ENCODE measurements around the gene CALD1. TPM values are rescaled to one million over a fixed set of nuclear protein-coding genes. Genes with fewer than 3 reads are reported as not detected.

The CALD1 gene
- total RNA-seq, 1 donor from 2014 or later, result 122 TPM

DNA sequence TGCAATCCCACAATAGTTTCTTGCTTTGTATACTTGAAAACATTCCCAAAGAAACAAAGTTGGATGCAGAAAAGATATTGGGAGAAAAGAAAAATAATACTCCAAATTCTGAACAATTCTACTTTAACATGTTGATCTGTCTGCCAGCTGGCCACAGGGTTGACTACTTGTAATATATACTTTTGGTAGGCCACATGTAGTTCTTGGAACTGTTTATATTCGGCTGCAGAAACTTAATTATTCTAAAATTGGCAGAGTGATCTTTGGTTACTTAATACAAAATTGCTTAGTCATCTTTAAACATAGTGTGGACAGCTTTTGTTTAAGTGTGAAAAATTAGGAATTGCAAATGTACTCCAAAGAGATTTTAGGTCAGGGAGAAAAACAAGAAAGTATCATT is 76.0 kb downstream of the CALD1 start:
- Histone ChIP-seq H3K9me3 (replicated peaks) (no peaks in the 10 kb centered on the region), H3K36me3 (peaks cover 2% of the 10 kb centered on the region), H3K4me3 (no peak overlapping the region), H3K27ac (replicated peaks) (peak overlapping the region; percentile 66), H3K27me3 (ENCODE audit: low read depth) (no peaks in the 10 kb centered on the region), H3K4me1 (peaks cover 78% of the 10 kb centered on the region)
- no peak for DNase-seq
- intact Hi-C loops (cut with micrococcal nuclease), result no loop called here
- TF ChIP-seq, protein P1, sequence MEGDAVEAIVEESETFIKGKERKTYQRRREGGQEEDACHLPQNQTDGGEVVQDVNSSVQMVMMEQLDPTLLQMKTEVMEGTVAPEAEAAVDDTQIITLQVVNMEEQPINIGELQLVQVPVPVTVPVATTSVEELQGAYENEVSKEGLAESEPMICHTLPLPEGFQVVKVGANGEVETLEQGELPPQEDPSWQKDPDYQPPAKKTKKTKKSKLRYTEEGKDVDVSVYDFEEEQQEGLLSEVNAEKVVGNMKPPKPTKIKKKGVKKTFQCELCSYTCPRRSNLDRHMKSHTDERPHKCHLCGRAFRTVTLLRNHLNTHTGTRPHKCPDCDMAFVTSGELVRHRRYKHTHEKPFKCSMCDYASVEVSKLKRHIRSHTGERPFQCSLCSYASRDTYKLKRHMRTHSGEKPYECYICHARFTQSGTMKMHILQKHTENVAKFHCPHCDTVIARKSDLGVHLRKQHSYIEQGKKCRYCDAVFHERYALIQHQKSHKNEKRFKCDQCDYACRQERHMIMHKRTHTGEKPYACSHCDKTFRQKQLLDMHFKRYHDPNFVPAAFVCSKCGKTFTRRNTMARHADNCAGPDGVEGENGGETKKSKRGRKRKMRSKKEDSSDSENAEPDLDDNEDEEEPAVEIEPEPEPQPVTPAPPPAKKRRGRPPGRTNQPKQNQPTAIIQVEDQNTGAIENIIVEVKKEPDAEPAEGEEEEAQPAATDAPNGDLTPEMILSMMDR (IDR thresholded peaks at IDR 0.05; ENCODE audit: borderline replicate concordance), result no peak

DNA sequence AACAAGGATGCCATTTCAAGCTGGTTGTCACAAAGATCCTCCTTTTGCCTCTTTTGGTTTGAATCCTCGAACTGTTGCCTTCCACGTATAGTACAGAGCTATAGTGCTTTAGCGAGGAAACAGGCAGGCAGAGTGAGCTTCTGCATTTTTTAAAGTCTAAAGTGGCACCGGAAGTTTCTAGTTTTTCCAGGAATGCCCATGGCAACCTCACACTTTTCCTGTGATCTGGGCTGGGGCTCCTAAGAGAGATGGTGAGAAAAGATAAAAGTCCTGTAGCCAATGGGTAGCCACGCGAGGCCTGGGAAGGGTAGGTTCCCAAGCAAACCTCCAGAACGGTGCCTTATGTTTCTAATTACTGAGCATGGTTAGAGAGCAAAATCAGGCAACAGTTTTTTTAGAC is 76.7 kb downstream of the CALD1 start:
- peaks cover 77% of the 10 kb centered on the region for H3K4me1 ChIP-seq
- no peaks in the 10 kb centered on the region for H3K27me3 ChIP-seq (ENCODE audit: low read depth)
- no peak for DNase-seq
- peak overlapping the region; percentile 66 for H3K27ac ChIP-seq (replicated peaks)
- no peaks in the 10 kb centered on the region for H3K36me3 ChIP-seq
- TF ChIP-seq, protein P1 (IDR thresholded peaks at IDR 0.05; ENCODE audit: borderline replicate concordance), result no peak
- no peaks in the 10 kb centered on the region for H3K9me3 ChIP-seq (replicated peaks)
- intact Hi-C loops (cut with micrococcal nuclease), result no loop called here
- H3K4me3 ChIP-seq, result no peak overlapping the region

DNA sequence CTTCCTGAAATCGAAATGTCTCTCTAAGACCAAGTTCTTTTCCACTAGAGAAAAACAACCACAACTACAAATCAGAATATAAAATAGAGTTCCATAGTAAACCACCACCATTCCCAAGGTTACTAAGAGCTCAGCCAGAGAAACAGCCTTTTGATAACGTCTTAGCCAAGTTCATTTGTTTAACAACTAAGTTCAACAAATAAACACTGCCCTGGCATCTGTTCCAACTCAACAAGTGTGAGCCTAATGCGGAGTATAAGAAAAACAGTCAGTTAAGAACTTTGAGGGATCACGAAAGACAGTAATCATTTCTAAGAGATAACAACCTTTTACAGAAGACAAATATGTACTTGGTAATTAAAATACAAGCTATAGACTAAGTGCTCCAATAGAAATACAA is 77.3 kb downstream of the CALD1 start:
- H3K4me3 ChIP-seq, result no peak overlapping the region
- intact Hi-C loops (cut with micrococcal nuclease), result no loop called here
- H3K27me3 ChIP-seq (ENCODE audit: low read depth), result no peaks in the 10 kb centered on the region
- peaks cover 71% of the 10 kb centered on the region for H3K4me1 ChIP-seq
- DNase-seq, result no peak
- H3K9me3 ChIP-seq (replicated peaks), result no peaks in the 10 kb centered on the region
- TF ChIP-seq, protein P1 (IDR thresholded peaks at IDR 0.05; ENCODE audit: borderline replicate concordance), result no peak
- H3K36me3 ChIP-seq, result no peaks in the 10 kb centered on the region
- H3K27ac ChIP-seq (replicated peaks), result peak overlapping the region; percentile 66

DNA sequence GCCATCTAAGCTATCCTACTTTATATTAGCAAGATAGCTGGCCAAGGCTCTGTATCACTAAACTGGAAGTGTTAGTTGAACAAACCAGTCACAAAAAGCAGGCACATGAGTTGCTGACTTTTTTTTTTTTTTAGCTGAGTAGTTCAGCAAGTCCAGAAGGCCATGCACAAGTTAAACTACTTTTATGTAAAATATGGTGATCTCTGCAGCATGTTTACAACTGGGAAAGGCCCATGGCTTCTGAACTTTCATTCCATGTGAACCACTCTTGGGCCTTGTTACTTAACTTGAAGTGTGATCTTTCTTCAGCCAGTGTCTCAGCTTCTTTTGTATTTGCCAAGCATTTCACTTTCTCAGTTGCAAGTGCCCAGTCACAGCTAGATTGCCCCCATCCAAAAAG is 78.5 kb downstream of the CALD1 start:
- Histone ChIP-seq H3K36me3 (no peaks in the 10 kb centered on the region), H3K4me1 (peaks cover 66% of the 10 kb centered on the region), H3K27ac (replicated peaks) (peak overlapping the region; percentile 66), H3K9me3 (replicated peaks) (no peaks in the 10 kb centered on the region), H3K27me3 (ENCODE audit: low read depth) (no peaks in the 10 kb centered on the region), H3K4me3 (no peak overlapping the region)
- intact Hi-C loops (cut with micrococcal nuclease), result no loop called here
- TF ChIP-seq, protein P1 (IDR thresholded peaks at IDR 0.05; ENCODE audit: borderline replicate concordance), result no peak
- no peak for DNase-seq

DNA sequence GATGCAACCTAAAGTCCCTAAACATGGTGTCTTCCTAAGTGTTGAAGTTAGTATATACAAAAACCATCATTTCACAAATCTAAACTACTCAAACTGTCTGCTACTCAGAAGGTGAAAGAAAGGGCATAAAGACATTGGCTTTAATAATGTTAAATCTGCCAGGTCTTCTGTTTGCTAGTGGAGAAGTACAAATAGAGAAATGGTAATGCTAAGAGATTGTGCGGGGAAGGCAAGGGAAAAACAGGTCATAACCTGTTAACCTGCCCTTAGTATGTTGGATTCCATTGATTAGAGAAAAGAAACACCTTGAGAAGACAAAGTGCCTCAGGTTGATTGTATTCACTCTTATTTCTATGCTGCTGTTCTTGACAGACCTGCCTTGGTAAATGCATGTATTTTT is 80.3 kb downstream of the CALD1 start:
- H3K4me1 ChIP-seq, result peaks cover 70% of the 10 kb centered on the region
- intact Hi-C loops (cut with micrococcal nuclease), result no loop called here
- no peaks in the 10 kb centered on the region for H3K27me3 ChIP-seq (ENCODE audit: low read depth)
- no peak overlapping the region for H3K27ac ChIP-seq (replicated peaks)
- H3K9me3 ChIP-seq (replicated peaks), result no peaks in the 10 kb centered on the region
- no peaks in the 10 kb centered on the region for H3K36me3 ChIP-seq
- TF ChIP-seq, protein P1 (IDR thresholded peaks at IDR 0.05; ENCODE audit: borderline replicate concordance), result no peak
- no peak overlapping the region for H3K4me3 ChIP-seq
- DNase-seq, result no peak

All from left ventricle myocardium inferior (tissue), 1 donor.